ENCODE results near the gene TPSB2. TPM values are rescaled to one million over a fixed set of nuclear protein-coding genes. Genes with fewer than 3 reads are reported as not detected.

TPSB2 gene
- total RNA-seq, 1 experiment from 2014 or later, result not detected

GRCh38 chr16:1277617-1278282 lies 47.8 kb upstream of the TPSB2 start:
- Histone ChIP-seq H3K27me3 (ENCODE audit: low read length) (no peaks in the 10 kb centered on the region), H3K79me2 (ENCODE audit: low read length) (no peaks in the 10 kb centered on the region), H2AFZ (ENCODE audit: low read length) (no peak overlapping the region), H3K4me1 (ENCODE audit: insufficient read depth, low read length) (no peaks in the 10 kb centered on the region), H3K4me2 (ENCODE audit: low read length) (no peak overlapping the region), H3K9me3 (ENCODE audit: low read length) (no peaks in the 10 kb centered on the region), H3K9me2 (replicated peaks; ENCODE audit: low read length) (no peaks in the 10 kb centered on the region), H3K36me3 (ENCODE audit: low read depth, low read length) (no peaks in the 10 kb centered on the region), H4K20me1 (ENCODE audit: low read length) (no peaks in the 10 kb centered on the region), H3K9ac (ENCODE audit: low read length) (no peak overlapping the region), H3F3A (ENCODE audit: low read length, unreplicated experiment) (no peaks in the 10 kb centered on the region), H3K4me3 (ENCODE audit: low read length) (no peak overlapping the region), H3K27ac (ENCODE audit: low read length) (no peak overlapping the region)
- ATAC-seq (no peak), DNase-seq (no peak)
- no peak for TF ChIP-seq EZH2 (IDR thresholded peaks at IDR 0.05; ENCODE audit: low read length, unreplicated experiment)
- no peak for TF ChIP-seq CTCF (conservative IDR thresholded peaks at IDR 0.05; ENCODE audit: low read depth, low read length)
- no peak for TF ChIP-seq EZH2phosphoT487 (IDR thresholded peaks at IDR 0.05; ENCODE audit: borderline replicate concordance, low read length)
- CTCF ChIA-PET, result no interaction called here
- no TSS peak for BruUV-seq (replicated peaks)
- POLR2A ChIA-PET (ENCODE audit: unreplicated experiment), result no interaction called here
- intact Hi-C loops (cut with micrococcal nuclease), result no loop called here

GRCh38 chr16:1277151-1277598 lies 47.2 kb upstream of the TPSB2 start:
- Histone ChIP-seq H2AFZ (ENCODE audit: low read length) (no peak overlapping the region), H3K27me3 (ENCODE audit: low read length) (no peaks in the 10 kb centered on the region), H3K4me2 (ENCODE audit: low read length) (no peak overlapping the region), H3K27ac (ENCODE audit: low read length) (no peak overlapping the region), H3K4me3 (ENCODE audit: low read length) (no peak overlapping the region), H3K4me1 (ENCODE audit: insufficient read depth, low read length) (no peaks in the 10 kb centered on the region), H3K79me2 (ENCODE audit: low read length) (no peaks in the 10 kb centered on the region), H3K9me3 (ENCODE audit: low read length) (no peaks in the 10 kb centered on the region), H4K20me1 (ENCODE audit: low read length) (no peaks in the 10 kb centered on the region), H3K9ac (ENCODE audit: low read length) (no peak overlapping the region), H3F3A (ENCODE audit: low read length, unreplicated experiment) (no peaks in the 10 kb centered on the region), H3K9me2 (replicated peaks; ENCODE audit: low read length) (no peaks in the 10 kb centered on the region), H3K36me3 (ENCODE audit: low read depth, low read length) (no peaks in the 10 kb centered on the region)
- ChIA-PET CTCF (no interaction called here), POLR2A (ENCODE audit: unreplicated experiment) (no interaction called here)
- DNase-seq, result no peak
- intact Hi-C loops (cut with micrococcal nuclease), result no loop called here
- no peak for ATAC-seq
- no peak for TF ChIP-seq EZH2phosphoT487 (IDR thresholded peaks at IDR 0.05; ENCODE audit: borderline replicate concordance, low read length)
- no peak for TF ChIP-seq EZH2 (IDR thresholded peaks at IDR 0.05; ENCODE audit: low read length, unreplicated experiment)
- TF ChIP-seq CTCF (conservative IDR thresholded peaks at IDR 0.05; ENCODE audit: low read depth, low read length), result no peak
- BruUV-seq (replicated peaks), result no TSS peak

GRCh38 chr16:1276580-1276878 lies 46.5 kb upstream of the TPSB2 start:
- Histone ChIP-seq H2AFZ (ENCODE audit: low read length) (no peak overlapping the region), H3K9ac (ENCODE audit: low read length) (no peak overlapping the region), H3K9me2 (replicated peaks; ENCODE audit: low read length) (no peaks in the 10 kb centered on the region), H3K27ac (ENCODE audit: low read length) (no peak overlapping the region), H3K4me2 (ENCODE audit: low read length) (no peak overlapping the region), H3F3A (ENCODE audit: low read length, unreplicated experiment) (no peaks in the 10 kb centered on the region), H3K79me2 (ENCODE audit: low read length) (no peaks in the 10 kb centered on the region), H3K4me3 (ENCODE audit: low read length) (no peak overlapping the region), H4K20me1 (ENCODE audit: low read length) (no peaks in the 10 kb centered on the region), H3K9me3 (ENCODE audit: low read length) (no peaks in the 10 kb centered on the region), H3K36me3 (ENCODE audit: low read depth, low read length) (no peaks in the 10 kb centered on the region), H3K27me3 (ENCODE audit: low read length) (no peaks in the 10 kb centered on the region), H3K4me1 (ENCODE audit: insufficient read depth, low read length) (no peaks in the 10 kb centered on the region)
- BruUV-seq (replicated peaks), result no TSS peak
- TF ChIP-seq CTCF (conservative IDR thresholded peaks at IDR 0.05; ENCODE audit: low read depth, low read length) (no peak), EZH2 (IDR thresholded peaks at IDR 0.05; ENCODE audit: low read length, unreplicated experiment) (no peak), EZH2phosphoT487 (IDR thresholded peaks at IDR 0.05; ENCODE audit: borderline replicate concordance, low read length) (no peak)
- ATAC-seq, result no peak
- DNase-seq, result no peak
- intact Hi-C loops (cut with micrococcal nuclease), result no loop called here
- ChIA-PET POLR2A (ENCODE audit: unreplicated experiment) (no interaction called here), CTCF (no interaction called here)
